ENCODE results near the gene DAND5. TPM values are rescaled to one million over a fixed set of nuclear protein-coding genes. Genes with fewer than 3 reads are reported as not detected.

DAND5 gene
- total RNA-seq, 1 donor from 2014 or later = 0.10 TPM

- intact Hi-C loops (cut with micrococcal nuclease) = no loop called here
These were observed 18.4 kb downstream of the DAND5 start for GRCh38 chr19:12987781-12988180.

GRCh38 chr19:12990431-12990830, 21.1 kb downstream of the DAND5 start:
- intact Hi-C loops (cut with micrococcal nuclease) = no loop called here

- intact Hi-C loops (cut with micrococcal nuclease) = no loop called here
These were observed 21.5 kb downstream of the DAND5 start for GRCh38 chr19:12990853-12991252.

GRCh38 chr19:12991296-12991695, 21.9 kb downstream of the DAND5 start:
- intact Hi-C loops (cut with micrococcal nuclease) = no loop called here

DNA sequence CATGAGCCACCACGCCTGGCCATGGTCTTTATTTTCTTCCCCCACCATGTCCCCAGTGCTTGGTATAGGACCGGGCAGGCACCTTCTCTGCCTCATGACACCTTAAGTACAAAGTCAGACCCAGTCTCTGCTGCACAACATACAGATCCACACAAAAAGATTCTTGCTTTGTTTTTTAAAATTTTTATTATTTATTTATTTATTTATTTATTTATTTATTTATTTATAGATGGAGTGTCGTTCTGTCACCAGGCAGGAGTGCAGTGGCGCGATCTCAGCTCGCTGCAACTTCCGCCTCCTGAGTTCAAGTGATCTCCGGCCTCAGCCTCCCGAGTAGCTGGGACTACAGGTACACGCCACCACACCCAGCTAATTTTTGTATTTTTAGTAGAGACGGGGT, 23.4 kb downstream of the DAND5 start:
- intact Hi-C loops (cut with micrococcal nuclease) = no loop called here

- intact Hi-C loops (cut with micrococcal nuclease) = no loop called here
These were observed 24.2 kb downstream of the DAND5 start for GRCh38 chr19:12993562-12993961.

DNA sequence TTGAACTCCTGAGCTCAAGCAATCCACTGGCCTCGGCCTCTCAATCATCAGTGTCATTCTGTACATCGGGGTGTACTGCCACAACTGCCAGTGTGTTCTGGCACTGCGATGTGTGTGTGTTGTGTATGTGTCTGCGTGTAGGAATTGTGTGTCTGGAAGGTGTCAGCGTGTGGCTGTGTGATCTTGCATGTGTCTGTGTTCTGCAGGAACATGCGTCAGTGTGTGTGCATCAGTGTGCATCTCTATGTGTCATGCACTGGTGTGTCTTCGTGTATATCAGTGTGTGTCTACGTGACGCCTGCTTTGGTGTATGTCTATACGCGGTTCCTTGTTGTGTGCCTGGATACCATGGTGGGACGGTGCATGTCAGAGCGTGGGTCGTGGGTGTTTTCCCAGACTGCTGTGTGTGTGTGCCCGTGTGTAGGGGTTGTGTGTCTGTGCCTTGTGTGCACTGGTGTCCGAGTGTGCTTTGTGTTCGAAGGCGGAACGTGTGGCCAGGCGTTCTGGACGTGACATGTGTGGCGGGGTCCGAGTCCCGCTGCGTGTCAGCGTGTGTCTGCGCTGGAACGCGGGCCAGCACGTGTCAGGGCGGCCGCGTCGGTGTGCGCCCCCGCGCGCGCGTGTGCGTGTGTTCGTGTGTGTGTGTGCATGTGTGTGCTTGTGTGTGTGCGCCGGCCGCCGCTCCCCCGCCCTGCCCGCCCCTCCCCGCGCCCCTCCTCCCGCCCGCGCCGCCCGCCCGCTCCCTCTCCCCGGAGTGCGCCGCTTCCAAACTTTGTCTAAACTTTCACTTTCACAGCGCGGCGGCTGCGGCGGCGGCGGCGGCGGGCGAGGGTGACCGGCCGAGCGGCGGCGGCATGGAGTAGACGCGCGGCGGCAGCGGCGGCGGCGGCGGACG, 25.6 kb downstream of the DAND5 start, which contains the start of gene NFIX:
NFIX (plus strand) TSS at position 775 of the 895 bp plus-strand sequence. CDS start 363 bp downstream, outside the sequence.
- intact Hi-C loops (cut with micrococcal nuclease) = no loop called here

GRCh38 chr19:12995596-12996405, 26.4 kb downstream of the DAND5 start:
- intact Hi-C loops (cut with micrococcal nuclease) = no loop called here

GRCh38 chr19:12996406-12997094, 27.2 kb downstream of the DAND5 start:
- intact Hi-C loops (cut with micrococcal nuclease) = no loop called here

- intact Hi-C loops (cut with micrococcal nuclease) = no loop called here
These were observed 28.0 kb downstream of the DAND5 start for GRCh38 chr19:12997179-12997966.

- intact Hi-C loops (cut with micrococcal nuclease) = no loop called here
These were observed 28.9 kb downstream of the DAND5 start for GRCh38 chr19:12997967-12998940.

- intact Hi-C loops (cut with micrococcal nuclease) = no loop called here
These were observed 31.8 kb downstream of the DAND5 start for GRCh38 chr19:13001166-13001501.

GRCh38 chr19:13001502-13002165, 32.3 kb downstream of the DAND5 start:
- intact Hi-C loops (cut with micrococcal nuclease) = no loop called here

DNA sequence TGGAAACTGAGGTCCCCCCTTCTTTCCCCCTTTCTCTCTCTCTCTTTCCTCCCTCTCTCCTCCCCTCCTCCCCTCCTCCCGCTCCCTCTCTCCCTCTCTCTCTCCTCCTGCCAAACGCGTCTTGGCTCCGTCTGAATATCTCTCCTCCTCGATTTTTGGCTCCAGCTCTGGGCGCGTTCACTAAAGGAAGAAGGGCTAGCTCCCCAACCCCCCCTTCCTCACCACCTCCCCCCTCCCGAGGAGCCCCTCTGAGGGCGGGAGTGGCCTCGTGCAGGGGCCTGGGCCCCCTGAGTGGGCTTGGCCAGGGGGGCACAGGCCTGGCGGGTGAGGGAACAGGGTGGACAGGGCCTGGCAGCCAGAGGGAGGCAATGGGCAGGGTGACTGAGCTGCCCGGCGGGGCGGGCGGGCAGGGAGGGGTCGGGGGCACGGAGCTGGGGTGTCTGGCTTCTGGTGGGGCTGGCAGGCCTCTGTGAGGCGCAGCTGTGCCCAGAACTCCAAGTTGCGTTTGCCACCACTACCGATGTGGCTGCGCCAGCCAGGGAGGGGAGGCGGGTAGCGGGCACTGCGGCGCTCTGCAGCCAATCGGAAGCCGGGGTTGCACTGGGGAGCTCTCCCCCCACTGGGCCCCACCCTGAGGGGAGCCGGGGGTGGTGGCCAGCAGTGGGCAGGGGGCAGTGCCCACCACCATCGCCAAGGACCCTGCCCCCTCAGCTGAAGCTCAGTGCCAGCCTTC, 33.0 kb downstream of the DAND5 start:
- intact Hi-C loops (cut with micrococcal nuclease) = no loop called here

GRCh38 chr19:13003081-13003480, 33.7 kb downstream of the DAND5 start:
- intact Hi-C loops (cut with micrococcal nuclease) = no loop called here

- intact Hi-C loops (cut with micrococcal nuclease) = no loop called here
These were observed 34.9 kb downstream of the DAND5 start for GRCh38 chr19:13004273-13004672.

DNA sequence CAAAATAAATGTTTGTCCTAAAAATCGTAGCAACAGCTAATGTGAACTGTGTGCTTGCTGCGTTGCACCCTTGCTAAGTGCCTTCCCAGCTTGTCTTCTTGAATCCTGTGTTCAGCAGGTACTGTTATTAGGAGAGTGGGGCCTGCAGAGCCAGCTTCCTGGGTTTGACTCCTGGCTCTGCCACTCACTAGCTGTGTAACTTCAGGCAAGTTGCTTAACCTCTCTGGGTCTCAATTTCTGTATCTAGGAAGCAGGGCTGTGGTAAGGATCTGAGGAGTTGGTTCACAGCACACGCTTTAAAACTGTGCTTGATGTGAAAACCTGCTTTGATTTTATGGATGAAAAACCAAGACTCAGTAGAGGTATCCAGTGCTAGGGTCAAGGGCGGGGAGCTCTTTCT, 35.9 kb downstream of the DAND5 start:
- intact Hi-C loops (cut with micrococcal nuclease) = no loop called here

- intact Hi-C loops (cut with micrococcal nuclease) = no loop called here
These were observed 36.5 kb downstream of the DAND5 start for GRCh38 chr19:13005861-13006370.
